HG02970 (cell line): Measurements from ENCODE around the gene NCS1.

Experiments used
- ATAC-seq: cut with Tn5 transposase; IDR thresholded peaks from one replicate; pipeline ENCODE4 v1.9.1; 2021; ENCODE audit warnings: mild to moderate bottlenecking, moderate library complexity, moderate number of reproducible peaks; ENCODE audit not compliant: unreplicated experiment, low FRiP score

NCS1 gene

DNA sequence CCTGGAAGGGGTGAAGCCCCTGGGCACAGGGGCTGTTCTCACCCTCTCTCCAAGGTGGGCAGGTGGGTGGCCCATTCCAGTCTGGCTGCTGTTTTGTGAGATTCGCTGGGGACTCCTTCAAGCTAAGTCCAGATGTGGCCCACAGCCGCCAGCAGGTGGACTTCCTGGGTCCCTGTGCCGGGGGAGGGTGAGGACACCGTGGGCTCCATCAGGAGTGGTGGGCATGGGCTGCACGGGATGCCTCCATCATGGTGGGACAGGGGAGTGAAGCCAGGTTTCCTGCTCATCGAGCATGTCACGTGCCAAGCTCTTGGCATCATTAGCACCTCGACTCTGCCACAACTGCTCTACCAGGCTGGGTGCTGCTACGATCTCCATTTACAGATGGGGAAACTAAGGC, 1.8 kb downstream of the NCS1 start:
- ATAC-seq = no peak

DNA sequence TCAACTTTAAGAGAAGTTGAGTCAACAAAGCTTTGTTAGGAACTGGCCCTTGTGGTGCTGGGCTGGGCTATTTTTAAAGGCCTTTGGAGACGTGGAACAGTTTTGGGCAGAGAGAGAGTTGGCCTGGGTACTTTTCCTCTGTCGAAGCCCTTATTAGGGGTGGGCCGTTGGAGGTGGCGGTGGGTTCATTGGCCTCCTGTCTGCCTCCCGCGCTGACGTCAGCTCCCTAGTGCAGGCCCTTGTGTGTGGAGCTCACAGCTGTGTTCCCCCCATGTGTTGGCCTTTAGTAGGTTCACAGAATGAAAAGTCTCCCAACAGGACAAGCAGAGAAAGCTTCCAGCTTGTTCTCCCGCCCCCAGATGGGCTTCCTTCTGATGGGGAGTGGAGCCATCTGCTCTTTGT, 2.7 kb downstream of the NCS1 start:
- ATAC-seq = no peak

DNA sequence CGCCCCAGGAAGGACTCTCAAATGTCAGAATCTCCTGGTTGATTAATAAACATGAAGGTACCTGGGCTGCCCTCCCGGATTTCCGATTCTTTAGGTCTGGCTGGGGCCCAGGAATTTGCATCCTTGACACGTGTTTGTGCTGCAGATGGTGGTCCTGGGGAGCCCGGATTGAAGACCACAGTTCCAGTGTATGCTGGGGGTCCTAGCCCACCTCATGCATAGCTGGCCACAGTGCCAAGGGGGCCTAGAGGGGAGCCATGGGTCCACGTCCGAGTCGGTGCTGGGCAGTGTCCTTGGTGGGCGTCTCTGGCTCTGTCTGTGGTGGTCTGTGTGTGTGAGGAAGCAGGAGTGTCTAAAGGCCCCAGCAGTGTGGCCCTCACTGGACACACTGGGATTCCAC, 3.2 kb downstream of the NCS1 start:
- no peak for ATAC-seq

DNA sequence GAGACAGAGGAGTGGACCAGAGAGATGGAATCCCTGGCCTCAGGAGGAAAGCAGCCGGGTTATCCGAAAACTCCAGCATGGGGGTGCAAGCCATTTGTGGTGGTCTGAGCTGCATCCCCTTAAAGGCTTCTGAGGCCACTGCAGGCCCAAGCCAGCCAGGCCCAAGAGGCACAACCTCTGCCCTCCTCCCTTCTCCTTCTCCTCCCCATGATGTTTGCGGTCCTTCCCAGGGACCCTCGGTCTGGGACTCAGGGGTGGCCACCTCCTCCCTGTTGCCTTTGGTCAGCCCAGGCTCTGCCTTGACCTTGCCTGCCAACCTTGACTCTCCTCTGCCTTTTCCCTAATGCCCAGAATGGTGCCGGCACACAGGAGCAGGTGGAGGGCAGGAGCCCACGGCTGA, 4.6 kb downstream of the NCS1 start:
- ATAC-seq = no peak

DNA sequence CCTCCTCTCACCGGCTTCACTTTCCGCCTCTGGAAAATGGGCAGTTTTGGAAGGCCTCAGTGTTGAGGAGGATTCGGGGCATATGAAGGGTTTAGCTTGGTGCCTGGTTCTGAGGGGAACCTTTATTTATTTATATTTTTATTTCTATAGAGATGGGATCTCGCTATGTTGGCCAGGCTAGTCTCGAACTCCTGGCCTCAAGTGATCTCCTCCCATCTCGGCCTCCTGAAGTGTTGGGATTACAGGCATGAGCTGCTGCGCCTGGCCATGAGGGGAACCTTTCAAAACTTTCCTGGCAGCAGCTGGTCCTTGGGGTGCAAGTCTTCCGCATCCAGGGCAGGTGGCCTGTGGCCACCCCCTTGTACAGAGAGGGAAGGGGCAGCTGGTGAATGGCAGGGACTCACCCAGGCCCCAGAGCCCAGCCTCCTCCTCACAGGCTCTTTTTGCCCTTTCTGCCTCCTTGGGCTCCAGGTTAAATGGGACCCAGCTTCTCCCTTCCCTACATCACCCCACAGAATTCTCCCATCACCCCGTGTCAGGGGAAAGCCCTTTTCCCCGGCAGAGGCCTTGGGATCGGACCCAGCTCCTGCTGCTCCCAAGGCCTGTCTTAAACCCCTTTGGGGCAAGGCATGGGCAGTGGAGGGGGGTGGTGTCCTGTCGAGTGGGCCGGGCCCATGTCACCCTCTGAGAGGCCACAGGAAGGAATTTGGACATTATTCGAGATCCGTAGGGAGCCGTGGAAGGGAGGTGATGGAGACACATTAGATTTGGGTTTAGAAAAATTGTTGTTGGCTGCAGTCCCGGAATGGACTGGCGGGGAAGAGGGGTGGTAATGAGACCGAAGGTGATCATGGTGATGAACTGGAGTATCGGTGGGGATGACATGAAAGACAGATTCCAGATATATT, 5.9 kb downstream of the NCS1 start:
- ATAC-seq = no peak

DNA sequence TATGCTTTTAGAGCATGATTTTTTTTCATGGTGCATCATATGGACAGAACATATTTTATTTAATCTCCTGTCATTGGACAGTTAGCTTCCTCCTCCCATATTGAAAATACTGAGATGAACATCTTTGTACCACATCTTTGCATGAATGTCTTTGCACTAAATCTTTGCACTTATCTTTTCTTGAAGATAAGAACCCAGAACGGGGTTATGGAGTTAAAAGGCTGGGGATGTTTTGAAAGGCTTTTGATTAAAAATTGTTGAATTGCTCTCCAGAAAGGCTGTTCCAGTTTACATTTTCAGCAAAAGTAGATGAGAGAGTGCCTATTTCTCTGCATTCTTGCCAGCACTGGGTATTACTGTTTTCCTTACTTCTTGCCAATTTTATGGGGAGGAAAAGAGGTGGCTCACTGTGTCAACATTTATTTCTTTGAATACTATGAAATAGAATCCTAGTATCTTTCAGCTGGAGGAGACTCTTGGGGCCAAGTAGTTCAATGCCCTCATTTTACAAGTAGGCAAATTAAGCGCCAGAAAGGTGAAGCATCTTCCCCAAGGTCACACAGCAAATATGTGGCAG, 7.2 kb downstream of the NCS1 start:
- no peak for ATAC-seq

DNA sequence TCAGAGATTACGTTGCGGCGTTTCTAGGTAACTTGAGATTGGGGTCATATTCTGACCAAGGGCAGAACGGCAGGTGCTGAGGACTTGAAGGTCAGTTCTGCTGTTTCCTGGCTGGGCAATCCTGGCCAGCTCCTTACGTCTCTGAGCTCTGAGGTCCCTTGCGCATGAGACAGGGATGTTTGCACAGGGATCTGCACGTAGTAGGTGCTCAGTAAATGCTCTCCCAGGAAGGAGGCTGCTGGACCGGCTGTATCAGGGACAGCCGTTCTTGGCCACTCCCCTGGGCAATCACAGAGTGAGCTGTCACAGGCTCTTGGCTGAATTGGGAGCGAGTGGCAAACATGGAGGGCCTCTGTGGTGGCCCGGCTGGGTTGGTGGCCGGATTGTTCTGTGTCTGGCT, 8.3 kb downstream of the NCS1 start:
- no peak for ATAC-seq

DNA sequence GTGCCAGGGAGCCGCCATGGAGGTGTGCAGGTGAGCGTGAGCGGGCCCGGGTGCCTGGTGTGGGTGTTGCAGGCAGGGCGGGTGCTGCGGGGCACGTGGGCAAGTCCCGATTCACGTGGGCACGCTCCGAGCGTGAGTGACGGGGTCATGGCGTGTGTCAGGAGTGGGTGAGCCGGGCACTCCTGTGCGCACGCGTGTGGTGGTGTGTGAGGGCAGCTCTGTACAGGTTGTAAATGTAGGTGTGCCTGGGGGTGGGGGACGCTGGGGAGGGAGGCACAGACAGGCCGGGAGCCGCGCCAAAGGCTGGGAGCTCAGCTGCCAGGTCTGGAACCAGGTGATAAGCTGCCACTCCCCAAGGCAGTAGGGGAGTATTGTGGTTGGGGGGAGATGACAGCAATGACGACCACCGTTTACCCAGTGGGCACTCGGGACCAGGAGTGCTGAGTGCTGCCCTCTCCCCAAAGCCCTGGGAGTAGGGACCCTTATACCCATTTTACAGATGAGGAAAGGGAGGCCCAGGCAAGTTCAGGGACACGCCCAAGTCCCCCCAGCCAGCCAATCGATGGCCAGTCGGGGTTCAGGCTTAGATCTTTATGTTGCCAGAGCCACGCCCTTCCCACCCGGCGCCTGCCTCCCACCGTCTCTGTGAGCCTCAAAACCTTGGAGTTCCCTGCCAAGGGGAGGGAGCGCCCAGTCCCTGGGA, 9.6 kb downstream of the NCS1 start:
- no peak for ATAC-seq

DNA sequence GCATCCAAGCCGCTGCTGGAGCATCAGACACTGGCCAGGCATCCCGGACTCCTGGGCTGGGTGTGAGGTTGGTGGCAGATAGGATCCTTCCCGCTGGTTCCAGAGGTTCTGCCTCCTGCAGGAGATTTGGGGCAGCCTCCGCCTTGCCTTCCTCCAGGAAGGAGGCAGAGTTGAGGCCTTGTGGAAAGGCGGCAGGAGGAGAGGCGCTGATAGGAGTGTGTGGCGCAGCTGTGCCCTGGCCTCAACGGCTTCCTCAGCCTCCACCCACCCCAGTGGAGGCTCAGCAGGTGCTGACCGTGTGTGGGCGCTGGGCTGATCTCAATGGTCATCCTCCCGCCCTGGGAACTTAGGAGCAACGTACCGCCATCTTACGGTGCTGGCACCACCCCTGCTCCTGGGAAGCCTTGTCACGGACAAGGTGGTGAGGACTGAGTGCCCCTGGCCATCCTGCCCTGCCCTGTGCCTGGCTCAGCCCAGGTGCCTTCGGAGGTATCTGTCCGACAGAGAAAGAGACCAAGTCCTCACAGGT, 10.2 kb downstream of the NCS1 start:
- ATAC-seq = no peak

DNA sequence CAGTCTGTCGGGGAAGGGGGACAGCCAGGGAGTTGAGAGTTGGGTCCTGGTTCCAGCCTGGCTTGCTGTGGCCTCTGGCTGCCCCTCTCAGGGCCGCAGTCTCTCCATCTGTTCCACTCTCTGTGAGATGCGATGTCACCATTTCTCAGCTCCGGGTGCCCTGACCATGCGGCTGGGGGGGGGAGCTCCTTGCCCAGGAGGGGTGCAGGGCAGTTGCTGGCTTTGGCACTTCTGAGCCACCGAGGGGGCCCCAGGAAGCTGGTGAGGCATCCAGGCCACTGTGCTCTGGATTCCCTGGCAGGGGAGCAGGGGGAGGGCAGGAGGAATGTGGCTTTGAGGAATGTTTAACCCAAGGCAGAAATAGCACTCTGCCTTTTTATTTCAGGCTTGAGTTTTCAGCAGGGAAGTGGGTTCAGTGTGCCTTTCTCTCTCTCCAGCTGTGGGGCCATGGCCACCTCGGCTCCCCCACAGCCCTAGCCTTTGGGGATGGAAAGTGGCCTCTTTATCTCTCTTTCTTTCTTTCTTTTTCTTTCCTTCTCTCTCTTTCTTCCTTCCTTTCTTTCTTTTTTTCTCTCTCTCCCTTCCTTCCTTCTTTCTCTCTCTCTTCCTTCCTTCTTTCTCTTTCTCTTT, 11.0 kb downstream of the NCS1 start:
- no peak for ATAC-seq

DNA sequence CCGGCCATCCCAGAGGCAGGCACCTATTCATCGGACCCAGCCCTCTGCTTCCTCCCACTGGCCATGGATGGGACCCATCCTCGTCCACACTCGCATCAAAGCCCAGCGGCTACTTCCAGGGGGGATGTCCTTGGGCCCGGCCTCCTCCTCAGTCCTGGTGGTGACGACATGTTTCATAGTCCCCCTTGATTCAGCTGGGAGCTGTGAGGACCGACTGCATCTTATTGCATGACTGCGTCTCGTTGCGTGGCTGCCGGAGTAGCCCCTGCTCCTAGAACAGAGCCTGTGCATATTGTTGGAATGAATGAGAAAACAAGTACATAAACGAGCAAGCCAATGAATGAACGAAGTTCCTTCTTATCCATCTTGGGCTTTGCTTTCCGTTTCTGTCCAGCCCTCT, 12.8 kb downstream of the NCS1 start:
- ATAC-seq = no peak

DNA sequence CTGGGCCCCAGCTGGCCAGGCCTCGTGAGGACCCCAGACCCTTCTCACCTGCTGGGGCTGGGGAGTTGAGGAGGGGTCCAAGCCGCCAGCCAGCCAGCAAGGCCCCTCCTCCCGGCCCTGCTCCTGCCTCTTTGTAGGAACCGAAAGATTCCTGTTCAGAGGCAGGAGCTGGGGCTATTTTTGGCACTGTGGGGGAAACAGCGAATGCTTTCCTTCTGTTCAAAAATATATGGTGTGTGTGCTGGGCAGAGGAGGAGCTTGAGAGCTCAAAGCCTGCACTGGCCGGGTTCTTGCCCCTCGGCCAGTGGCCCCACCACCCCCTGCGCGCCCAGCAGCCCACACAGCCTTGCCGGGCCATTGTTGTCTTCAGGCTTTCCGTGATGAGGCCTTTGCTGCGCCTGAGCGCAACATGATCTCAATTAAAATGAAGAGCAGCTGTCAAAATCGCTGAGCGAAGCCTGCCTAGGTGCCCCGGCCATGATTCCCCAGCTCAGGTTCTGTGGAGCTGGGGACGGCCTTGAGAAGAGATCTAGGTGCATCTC, 13.4 kb downstream of the NCS1 start:
- ATAC-seq = no peak

DNA sequence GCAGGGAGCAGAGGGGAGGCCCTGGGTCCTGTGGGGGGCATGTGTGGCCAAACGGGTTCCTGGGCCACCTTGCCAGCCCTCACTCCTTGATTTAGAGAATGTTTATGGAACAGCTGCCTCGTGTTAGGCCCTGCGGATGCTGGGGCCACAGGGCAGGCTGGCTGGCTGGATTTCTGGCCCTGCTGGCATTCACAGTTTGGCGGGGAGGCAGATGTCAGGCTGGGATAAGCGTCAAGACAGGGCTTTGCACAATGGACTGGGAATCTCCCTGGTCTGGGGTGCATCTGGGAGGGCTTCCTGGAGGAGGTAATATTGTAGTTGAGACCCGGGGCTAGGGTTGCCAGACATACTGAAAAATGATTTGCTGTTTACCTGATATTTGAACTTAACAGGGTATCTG, 13.8 kb downstream of the NCS1 start:
- no peak for ATAC-seq

DNA sequence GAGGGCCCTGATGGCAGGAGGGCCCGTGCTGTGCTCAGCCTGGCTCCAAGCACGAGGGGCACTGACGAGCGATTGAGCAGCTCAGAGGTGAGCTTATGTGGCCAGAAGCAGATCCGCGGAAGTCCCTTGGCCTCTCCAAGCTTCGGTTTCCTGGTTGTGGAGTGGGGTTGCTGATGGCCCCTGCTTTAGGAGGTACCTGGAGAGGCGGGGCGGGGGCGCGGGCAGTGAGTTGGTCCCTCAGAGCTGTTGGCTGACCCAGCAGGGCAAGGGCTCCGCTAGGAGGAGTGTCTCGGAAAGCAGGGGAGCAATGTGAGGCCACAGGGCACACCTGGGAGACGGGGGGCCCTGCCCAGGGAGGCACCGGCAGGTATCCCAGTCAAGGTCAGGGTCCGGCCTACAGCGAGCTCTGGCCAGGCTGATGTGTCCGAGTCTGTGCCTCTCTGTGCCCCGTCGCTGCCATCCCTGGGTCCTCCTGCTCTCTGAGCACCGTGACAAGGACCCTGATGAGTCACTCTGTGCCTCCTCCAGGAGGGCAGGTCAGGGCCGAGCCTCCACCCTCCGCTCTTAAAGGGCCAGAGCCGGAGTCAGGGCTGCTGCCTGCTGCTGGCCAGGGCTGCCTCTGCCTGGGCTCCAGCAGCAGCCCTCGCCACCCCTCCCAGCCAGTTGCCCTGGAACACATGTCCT, 14.8 kb downstream of the NCS1 start:
- no peak for ATAC-seq

DNA sequence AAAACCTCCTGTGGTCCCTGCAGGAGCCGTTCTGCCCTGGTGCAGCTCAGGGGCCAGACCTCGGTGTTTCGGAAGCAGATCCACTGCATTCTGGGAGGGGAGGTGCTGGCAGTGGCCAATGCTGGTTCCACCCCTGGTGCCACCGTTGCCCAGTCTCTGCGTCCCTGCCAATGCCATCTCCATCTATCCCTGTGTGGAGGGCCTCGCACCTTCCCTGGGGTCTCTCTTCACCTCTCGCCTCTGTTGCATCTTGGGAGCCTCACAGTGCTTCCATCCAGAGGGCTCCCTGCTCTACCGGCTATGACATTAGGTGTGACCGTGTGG, 15.3 kb downstream of the NCS1 start:
- ATAC-seq = no peak

DNA sequence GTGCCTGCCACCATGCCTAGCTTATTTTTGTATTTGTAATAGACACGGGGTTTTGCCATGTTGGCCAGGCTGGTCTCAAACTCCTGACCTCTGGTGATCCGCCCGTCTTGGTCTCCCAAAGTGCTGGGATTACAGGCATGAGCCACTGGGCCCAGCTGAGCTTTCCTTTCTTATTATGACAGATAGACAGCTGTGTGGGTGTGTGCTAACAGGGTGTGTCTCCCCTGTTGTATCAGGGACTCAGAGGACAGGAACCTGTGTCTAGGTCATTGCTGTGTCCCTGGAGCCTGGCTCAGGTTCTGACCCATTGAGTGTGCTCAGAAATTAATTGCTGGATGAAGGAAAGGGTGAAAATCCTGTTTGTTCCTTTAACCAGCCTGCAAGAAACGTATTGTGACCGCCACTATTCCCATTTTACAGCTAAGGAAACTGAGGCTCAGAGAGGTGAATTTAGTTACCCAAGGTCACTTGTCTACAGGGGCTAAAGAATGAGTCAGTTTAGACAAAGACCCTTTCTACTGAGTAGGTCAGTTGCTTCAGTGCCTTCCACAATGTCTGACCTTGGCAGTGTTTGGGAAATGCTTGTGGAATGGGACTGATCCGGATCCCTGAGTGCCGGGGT, 16.8 kb downstream of the NCS1 start:
- no peak for ATAC-seq

DNA sequence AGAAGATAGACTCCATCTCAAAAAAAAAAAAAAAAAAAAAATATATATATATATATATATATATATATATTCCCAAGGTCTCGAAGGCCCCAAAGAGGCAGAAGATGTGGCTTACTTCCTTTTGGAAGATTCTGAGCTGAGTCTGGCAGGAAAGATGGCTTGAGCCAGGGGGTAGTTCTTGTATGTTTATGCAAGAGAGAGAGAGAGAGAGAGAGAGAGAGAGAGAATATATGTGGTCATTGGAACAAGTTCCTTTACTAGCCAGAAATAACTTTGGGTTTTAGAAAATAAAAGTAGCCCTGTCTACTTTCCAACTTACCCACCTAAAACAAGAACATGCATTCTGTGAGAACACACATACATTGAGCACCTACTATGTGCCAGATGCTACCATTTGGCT, 17.6 kb downstream of the NCS1 start:
- ATAC-seq = no peak

DNA sequence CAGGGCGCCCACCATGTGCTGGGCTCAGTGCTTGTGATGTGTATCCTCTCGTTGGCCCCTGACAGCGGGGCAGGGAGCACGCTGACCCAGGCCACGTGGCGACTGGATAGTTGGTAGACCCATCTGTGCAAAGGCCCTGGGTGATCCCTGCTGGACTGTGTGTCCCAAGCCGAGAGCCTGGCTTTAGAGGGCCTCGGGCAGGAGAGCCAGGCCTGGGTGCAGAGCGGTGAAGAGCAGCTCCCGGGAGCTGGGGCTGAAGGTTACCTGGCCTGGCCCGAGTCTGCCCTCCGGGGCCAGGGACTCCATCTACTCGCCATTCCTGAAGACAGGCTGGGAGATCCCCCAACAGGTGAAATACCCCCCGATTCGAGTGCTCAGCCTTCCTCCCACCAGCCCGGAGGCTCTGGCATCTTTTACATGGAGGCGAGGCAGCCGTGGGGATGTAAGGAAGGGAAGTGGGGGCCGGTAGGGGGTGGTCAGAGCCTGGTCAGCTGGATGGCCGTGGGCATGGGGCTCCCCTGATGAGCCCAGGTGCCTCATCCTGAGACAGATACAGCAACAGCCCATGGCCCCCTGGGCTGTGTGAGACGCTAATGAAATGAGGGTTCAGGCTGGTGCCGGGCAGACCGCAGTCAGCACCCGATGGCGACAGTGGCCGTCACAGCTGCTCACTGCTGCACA, 19.0 kb downstream of the NCS1 start:
- ATAC-seq = no peak

DNA sequence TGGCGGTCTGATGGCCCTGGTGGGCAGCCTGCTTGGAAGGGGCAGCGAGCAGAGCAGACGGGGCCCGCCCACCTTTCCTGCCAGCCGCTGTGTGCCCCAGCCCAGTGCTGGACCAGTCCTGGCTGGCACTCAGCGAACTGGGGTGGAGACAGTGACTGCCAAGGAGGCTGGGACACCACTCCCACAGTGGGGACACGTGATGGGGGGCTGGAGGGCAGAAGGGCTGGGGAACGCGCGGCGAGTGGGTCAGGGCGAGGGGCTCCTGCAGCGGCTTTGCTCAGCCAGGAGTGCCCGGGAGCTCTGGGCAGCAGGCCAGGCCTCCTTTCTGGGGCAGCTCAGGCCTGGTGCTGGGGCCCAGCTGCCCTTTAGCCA, 19.5 kb downstream of the NCS1 start:
- no peak for ATAC-seq
